ENCODE measurements around the gene ZC4H2.
"Not testable (repeated sequence)": the region's sequence is repeated elsewhere in the genome, so short reads cannot be mapped to it uniquely, and the experiment has no call there.

The ZC4H2 gene

GRCh38 chrX:64975989-64976672 lies at the start of gene ZC4H2:
Gene ZC4H2, minus strand, starts transcription at chrX:64976450. Its CDS starts 73 bp downstream, at chrX:64976377.
- DNase-seq, result peak; percentile 1 to 84 (median 58)

DNA sequence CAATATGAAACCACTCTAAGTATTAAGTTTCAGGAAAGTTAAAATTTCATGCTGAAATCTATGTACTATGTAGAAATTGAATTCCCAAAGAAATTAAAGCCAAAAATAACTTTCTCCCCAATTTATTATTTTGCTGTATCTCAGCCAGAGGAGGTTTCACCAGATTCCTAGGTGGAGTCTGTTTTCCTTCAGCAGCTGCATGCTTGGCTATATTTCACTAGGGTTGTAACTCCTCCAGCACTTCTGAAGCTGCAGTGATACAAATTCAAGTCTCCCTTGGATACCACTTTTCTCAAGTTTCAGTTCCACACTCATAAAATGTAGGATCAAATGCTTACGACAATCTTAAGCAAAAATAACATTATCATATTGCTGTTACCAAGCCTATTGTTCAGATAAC lies 41.2 kb upstream of the ZC4H2 start:
- DNase-seq, result no peak

GRCh38 chrX:65014230-65014629 lies 38.0 kb upstream of the ZC4H2 start:
- DNase-seq, result no peak

GRCh38 chrX:65009459-65009858 lies 33.2 kb upstream of the ZC4H2 start:
- no peak for DNase-seq

- DNase-seq, result not testable (repeated sequence)
Measured at GRCh38 chrX:65002208-65002607, 26.0 kb upstream of the ZC4H2 start.

DNA sequence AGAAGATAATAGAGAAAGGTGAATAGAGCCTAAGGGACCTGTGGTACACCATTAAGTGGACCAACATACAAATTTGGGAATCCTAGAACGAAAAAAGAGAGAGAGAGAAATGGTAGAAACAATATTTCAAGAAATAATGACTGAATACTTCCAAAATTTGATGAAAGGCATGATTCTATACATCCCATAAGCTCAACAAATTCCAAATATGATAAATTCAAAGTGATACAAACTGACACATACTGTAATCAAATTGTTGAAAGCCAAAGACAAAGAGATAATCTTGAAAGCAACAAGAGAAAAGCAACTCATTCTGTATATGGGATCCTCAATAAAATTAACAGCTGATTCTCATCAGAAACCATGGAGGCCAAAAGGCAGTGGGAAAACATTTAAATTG lies 20.6 kb upstream of the ZC4H2 start:
- no peak for DNase-seq

GRCh38 chrX:64994131-64994798 lies 18.0 kb upstream of the ZC4H2 start:
- DNase-seq, result no peak

- DNase-seq, result no peak
Measured at GRCh38 chrX:64977830-64978229, 1.6 kb upstream of the ZC4H2 start.

DNA sequence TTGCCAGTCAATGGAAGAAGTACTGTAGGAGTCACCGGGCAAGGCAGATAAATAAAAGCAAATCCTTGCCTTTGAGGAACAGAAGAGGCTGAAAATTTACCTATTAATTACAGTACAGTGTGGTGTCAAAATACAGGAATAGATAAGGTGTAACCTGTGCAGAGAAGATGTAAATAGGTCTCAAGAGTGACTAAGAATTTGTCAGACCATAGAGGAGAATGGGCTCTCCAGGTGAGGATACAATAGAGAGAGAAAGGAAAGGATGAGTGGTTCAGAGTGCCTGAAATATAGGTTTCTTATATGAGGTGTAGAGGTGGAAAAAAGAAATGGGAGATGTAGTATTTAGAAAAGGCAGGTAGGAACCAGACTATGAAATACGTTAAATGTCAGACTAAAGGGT lies 801 bp upstream of the ZC4H2 start:
- DNase-seq, result no peak

- DNase-seq, result peak in 3 of 58 donors; percentile 0 to 24 (median 9)
Measured at GRCh38 chrX:64976673-64977040, 407 bp upstream of the ZC4H2 start.

- DNase-seq, result peak in 34 of 58 donors; percentile 0 to 28 (median 2)
Measured at GRCh38 chrX:64975491-64975890, 759 bp downstream of the ZC4H2 start.

DNA sequence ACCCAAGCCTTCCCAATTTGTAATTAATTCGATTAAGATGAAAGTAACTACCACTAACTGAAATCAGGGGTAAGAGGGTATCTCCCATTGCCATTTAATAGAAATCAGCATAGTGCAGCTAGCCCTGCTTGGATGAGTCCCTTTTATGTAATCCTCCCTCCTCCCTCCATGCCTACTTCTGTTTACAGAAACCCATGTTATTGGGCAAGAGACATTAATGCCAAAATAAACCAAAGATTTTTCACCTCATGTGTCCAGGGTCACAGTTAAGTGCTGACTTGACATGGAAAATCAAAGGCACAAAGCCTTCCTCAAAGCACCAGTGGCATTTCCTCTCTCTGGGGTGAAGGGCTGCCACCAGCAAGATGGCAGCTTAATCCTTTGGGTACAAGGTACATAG lies 50.8 kb downstream of the ZC4H2 start:
- no peak for DNase-seq

- DNase-seq, result no peak
Measured at GRCh38 chrX:64908121-64908520, 68.1 kb downstream of the ZC4H2 start.

GRCh38 chrX:64894454-64895038 lies 81.7 kb downstream of the ZC4H2 start:
- DNase-seq, result peak in 1 of 58 donors; percentile 0

DNA sequence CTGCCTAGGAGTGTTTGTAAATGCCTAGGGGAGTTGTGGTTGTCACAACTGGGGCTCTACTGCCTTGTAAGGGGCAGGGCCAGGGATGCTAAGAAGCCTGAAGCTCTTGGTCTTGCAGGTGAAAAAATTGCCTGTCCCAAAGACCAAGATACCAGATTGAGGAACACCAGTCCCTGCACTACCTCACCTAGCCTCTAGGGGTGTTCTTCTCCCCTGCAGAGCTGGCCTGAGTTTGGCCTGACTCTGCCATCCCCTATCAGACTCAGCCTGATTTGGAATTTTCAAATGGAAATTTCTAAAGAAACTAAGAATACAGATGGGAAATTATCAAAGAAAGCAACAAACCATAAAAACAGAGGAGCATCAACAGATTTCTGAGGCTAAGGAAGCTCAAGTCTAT lies 90.4 kb downstream of the ZC4H2 start:
- no peak for DNase-seq

DNA sequence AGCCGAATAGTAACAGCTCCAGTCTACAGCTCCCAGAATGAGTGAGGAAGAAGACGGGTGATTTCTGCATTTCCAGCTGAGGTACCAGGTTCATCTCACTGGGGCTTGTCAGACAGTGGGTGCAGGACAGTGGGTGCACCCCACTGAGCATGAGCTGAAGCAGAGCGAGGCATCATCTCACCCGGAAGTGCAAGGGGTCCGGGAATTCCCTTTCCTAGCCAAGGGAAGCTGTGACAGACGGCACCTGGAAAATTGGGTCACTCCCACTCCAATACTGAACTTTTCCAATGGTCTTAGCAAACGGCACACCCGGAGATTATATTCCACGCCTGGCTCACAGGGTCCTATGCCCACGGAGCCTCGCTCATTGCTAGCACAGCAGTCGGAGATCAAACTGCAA lies 97.5 kb downstream of the ZC4H2 start:
- not testable (repeated sequence) for DNase-seq

GRCh38 chrX:64867217-64867616 lies 109.0 kb downstream of the ZC4H2 start:
- no peak for DNase-seq

All from anterior cingulate cortex (tissue), 58 donors.